ENCODE measurements around the gene LUM. TPM values are rescaled to one million over a fixed set of nuclear protein-coding genes. Genes with fewer than 3 reads are reported as not detected.

The LUM gene
- polyA plus RNA-seq, 1 of the 3 experiments (the other 2 are of a cell fraction) = 30.6 TPM

DNA sequence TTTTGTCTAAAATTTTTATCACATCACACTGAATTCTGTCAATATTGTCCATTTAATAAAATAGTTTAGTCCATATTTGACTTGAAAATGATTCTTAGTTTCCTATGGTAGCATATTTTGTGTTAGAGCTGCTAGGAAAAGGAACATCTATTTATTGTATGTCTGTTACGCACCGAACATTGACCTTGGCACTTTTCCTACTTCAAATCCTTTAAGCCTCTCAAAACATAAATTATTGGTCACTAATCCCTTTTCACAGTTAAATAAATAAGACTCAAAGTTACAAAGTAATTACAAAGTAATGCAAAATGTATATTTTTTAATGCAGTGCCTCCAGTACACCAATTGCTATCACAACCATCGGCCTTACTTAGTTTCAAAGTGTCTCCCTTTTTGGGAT lies 42.8 kb upstream of the LUM start:
- ChIA-PET CTCF (interaction anchor here (1.0 kb wide), 1 partner anchor 23 kb away, joined by 5 read pairs; no protein-coding TSS in a partner anchor), POLR2A (no interaction called here)
- 90% methylated on average over 3 of the region's 3 CpGs for WGBS (ENCODE audit: low lambda C conversion rate)
- Histone ChIP-seq H3K4me3 (ENCODE audit: low read depth in 2 of 2, low read length in 1 of 2) (no peak overlapping the region), H3K9me2 (no peaks in the 10 kb centered on the region), H3K79me2 (ENCODE audit: insufficient read depth) (no peaks in the 10 kb centered on the region), H3K36me3 (replicated peaks in 1 of 2; ENCODE audit: control insufficient read depth in 1 of 2, insufficient read depth in 2 of 2, low read length in 1 of 2) (no peaks in the 10 kb centered on the region), H3K27me3 (ENCODE audit: insufficient read depth) (no peaks in the 10 kb centered on the region), H3K4me2 (no peak overlapping the region), H3K9ac (no peak overlapping the region), H2AFZ (ENCODE audit: low read depth) (no peak overlapping the region), H3K9me3 (no peaks in the 10 kb centered on the region), H3K27ac (ENCODE audit: low read depth in 2 of 2, low read length in 1 of 2) (no peak overlapping the region), H3K4me1 (ENCODE audit: control insufficient read depth in 1 of 2, insufficient read depth in 2 of 2, low read depth in 1 of 2, low read length in 1 of 2) (no peaks in the 10 kb centered on the region; a peak in 1 of 4 replicates), H4K20me1 (ENCODE audit: insufficient read depth) (no peaks in the 10 kb centered on the region), H3F3A (replicated peaks; ENCODE audit: insufficient read depth) (no peaks in the 10 kb centered on the region)
- TF ChIP-seq CHD2 (IDR thresholded peaks at IDR 0.05; ENCODE audit: low read length, partially characterized antibody) = no peak
- no peak for TF ChIP-seq ELF1 (IDR thresholded peaks at IDR 0.05)
- TF ChIP-seq, protein P1, sequence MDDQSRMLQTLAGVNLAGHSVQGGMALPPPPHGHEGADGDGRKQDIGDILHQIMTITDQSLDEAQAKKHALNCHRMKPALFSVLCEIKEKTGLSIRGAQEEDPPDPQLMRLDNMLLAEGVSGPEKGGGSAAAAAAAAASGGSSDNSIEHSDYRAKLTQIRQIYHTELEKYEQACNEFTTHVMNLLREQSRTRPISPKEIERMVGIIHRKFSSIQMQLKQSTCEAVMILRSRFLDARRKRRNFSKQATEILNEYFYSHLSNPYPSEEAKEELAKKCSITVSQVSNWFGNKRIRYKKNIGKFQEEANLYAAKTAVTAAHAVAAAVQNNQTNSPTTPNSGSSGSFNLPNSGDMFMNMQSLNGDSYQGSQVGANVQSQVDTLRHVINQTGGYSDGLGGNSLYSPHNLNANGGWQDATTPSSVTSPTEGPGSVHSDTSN (IDR thresholded peaks at IDR 0.05) = no peak
- no peak for TF ChIP-seq JUND (IDR thresholded peaks at IDR 0.05)
- TF ChIP-seq POLR2AphosphoS5 (IDR thresholded peaks at IDR 0.05; ENCODE audit: low read depth, low read length) = no peak
- TF ChIP-seq, protein P2, sequence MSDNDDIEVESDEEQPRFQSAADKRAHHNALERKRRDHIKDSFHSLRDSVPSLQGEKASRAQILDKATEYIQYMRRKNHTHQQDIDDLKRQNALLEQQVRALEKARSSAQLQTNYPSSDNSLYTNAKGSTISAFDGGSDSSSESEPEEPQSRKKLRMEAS (IDR thresholded peaks at IDR 0.05; ENCODE audit: low read depth) = no peak
- TF ChIP-seq, protein P3, sequence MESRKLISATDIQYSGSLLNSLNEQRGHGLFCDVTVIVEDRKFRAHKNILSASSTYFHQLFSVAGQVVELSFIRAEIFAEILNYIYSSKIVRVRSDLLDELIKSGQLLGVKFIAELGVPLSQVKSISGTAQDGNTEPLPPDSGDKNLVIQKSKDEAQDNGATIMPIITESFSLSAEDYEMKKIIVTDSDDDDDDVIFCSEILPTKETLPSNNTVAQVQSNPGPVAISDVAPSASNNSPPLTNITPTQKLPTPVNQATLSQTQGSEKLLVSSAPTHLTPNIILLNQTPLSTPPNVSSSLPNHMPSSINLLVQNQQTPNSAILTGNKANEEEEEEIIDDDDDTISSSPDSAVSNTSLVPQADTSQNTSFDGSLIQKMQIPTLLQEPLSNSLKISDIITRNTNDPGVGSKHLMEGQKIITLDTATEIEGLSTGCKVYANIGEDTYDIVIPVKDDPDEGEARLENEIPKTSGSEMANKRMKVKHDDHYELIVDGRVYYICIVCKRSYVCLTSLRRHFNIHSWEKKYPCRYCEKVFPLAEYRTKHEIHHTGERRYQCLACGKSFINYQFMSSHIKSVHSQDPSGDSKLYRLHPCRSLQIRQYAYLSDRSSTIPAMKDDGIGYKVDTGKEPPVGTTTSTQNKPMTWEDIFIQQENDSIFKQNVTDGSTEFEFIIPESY (IDR thresholded peaks at IDR 0.05; ENCODE audit: borderline replicate concordance, low read depth) = no peak
- no peak for TF ChIP-seq GATA2 (CRISPR knock-in tag; IDR thresholded peaks at IDR 0.05)
- no peak for TF ChIP-seq FOXM1 (IDR thresholded peaks at IDR 0.05; ENCODE audit: low read depth)
- TF ChIP-seq NFIC (IDR thresholded peaks at IDR 0.05; ENCODE audit: borderline replicate concordance) = no peak
- TF ChIP-seq SIN3A (IDR thresholded peaks at IDR 0.05; ENCODE audit: borderline replicate concordance, low read depth, low read length) = no peak
- DNase-seq = no peak

DNA sequence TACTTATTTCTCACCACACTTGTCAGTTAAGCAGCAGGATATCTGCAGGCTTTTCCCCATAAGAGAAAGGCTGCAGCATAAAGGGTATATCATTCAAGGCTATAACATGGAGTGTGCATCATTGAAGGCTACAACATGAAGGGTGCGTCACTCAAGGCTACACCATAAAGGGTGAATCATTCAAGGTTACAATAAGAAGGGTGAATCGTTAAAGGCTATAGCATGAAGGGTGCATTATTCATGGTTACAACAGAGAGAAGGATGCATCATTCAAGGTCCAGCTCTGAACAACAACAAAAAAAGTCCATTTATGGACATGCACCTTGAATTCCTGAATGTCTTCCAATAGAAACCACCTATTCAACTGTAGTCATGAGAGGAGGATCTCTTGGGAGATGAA lies 32.8 kb upstream of the LUM start:
- no peaks in the 10 kb centered on the region for H3K36me3 ChIP-seq (replicated peaks in 1 of 2; ENCODE audit: control insufficient read depth in 1 of 2, insufficient read depth in 2 of 2, low read length in 1 of 2)
- ChIA-PET CTCF (interaction anchor here (0.7 kb wide), 1 partner anchor 931 kb away, joined by 3 read pairs; no protein-coding TSS in a partner anchor), POLR2A (no interaction called here)
- no peak overlapping the region for H2AFZ ChIP-seq (ENCODE audit: low read depth)
- no peak overlapping the region for H3K9ac ChIP-seq
- no peak for DNase-seq
- peaks cover 6% of the 10 kb centered on the region for H3F3A ChIP-seq (replicated peaks; ENCODE audit: insufficient read depth)
- no peak overlapping the region for H3K27ac ChIP-seq (ENCODE audit: low read depth in 2 of 2, low read length in 1 of 2)
- no peaks in the 10 kb centered on the region for H3K79me2 ChIP-seq (ENCODE audit: insufficient read depth)
- H3K4me2 ChIP-seq = no peak overlapping the region
- H3K9me2 ChIP-seq = no peaks in the 10 kb centered on the region
- H4K20me1 ChIP-seq (ENCODE audit: insufficient read depth) = no peaks in the 10 kb centered on the region
- H3K27me3 ChIP-seq (ENCODE audit: insufficient read depth) = no peaks in the 10 kb centered on the region
- no peaks in the 10 kb centered on the region for H3K9me3 ChIP-seq
- H3K4me1 ChIP-seq (ENCODE audit: control insufficient read depth in 1 of 2, insufficient read depth in 2 of 2, low read depth in 1 of 2, low read length in 1 of 2) = peaks cover 0 to 18% of the 10 kb centered on the region in 2 experiments
- TF ChIP-seq GABPA (IDR thresholded peaks at IDR 0.05; ENCODE audit: low read depth) (no peak), RFX5 (IDR thresholded peaks at IDR 0.05; ENCODE audit: low read length) (no peak), SIN3A (IDR thresholded peaks at IDR 0.05; ENCODE audit: borderline replicate concordance, low read depth, low read length) (no peak), NRF1 (IDR thresholded peaks at IDR 0.05; ENCODE audit: low read depth, low read length) (no peak)
- WGBS (ENCODE audit: low lambda C conversion rate) = 87% methylated on average over 2 of the region's 2 CpGs
- no peak overlapping the region for H3K4me3 ChIP-seq (ENCODE audit: low read depth in 2 of 2, low read length in 1 of 2)
